Endothelial cell of umbilical vein (primary cell): ENCODE data around the gene JAG2. TPM values are rescaled to one million over a fixed set of nuclear protein-coding genes. Genes with fewer than 3 reads are reported as not detected.

Experiments used
- BruUV-seq: library from RNA; stranded (reverse); fragments of 400-500 nt; replicated peaks from 2 replicates; lab custom pipeline; 2021; lab: Mats Ljungman, UMichigan
- CTCF ChIA-PET: fragments of 300-600, 350-600 bp; sonication (Branson Sonifier 250); formaldehyde crosslinking; loops from one replicate; lab custom pipeline; 2021; ENCODE audit warnings: antibody characterized with exemption, inconsistent platforms; lab: Charles Lee
- POLR2A ChIA-PET: fragments of 300-600, 350-600 bp; sonication (Branson Sonifier 250); formaldehyde crosslinking; loops from one replicate; lab custom pipeline; 2021; ENCODE audit warnings: antibody characterized with exemption, inconsistent platforms; lab: Charles Lee
- DNase-seq: peaks from one replicate; pipeline ENCODE4 v3.0.0-alpha.2; 2011; ENCODE audit warnings: low read depth, low spot score
- FAIRE-seq: peaks from 2 replicates; lab custom pipeline; 2011; peaks lifted over from hg19 to GRCh38; lab: Jason Lieb, UNC
- H2AFZ ChIP-seq: 2 replicates; pipeline ENCODE4 v1.6.0; 2012; ENCODE audit warnings: low read depth, low read length, control low read depth, inconsistent platforms
- H3K27ac ChIP-seq: 2 replicates; pipeline ENCODE4 v1.5.1; 2011; ENCODE audit warnings: low read depth, mild to moderate bottlenecking, control low read depth, low read length, moderate library complexity; ENCODE audit not compliant: insufficient read depth
- H3K27me3 ChIP-seq, 2 experiments: 2 replicates each; pipeline versions ENCODE4 v1.6.0 to v1.6.1; 2011; ENCODE audit warnings: low read length in 2 of 2, mixed read lengths in 1 of 2; ENCODE audit not compliant: control insufficient read depth in 2 of 2, insufficient read depth in 2 of 2
- H3K36me3 ChIP-seq, 2 experiments: 2 replicates in 1 of 2; 3 replicates in 1 of 2; pipeline ENCODE4 v1.5.1; 2011; ENCODE audit warnings: low read length in 2 of 2, mild to moderate bottlenecking in 1 of 2, moderate library complexity in 1 of 2; ENCODE audit not compliant: control insufficient read depth in 2 of 2, insufficient read depth in 2 of 2; ENCODE audit errors: extremely low read depth in 1 of 2
- H3K4me1 ChIP-seq: 3 replicates; pipeline ENCODE4 v1.5.1; 2011; ENCODE audit warnings: mild to moderate bottlenecking, low read length; ENCODE audit not compliant: control insufficient read depth, insufficient read depth; ENCODE audit errors: extremely low read depth
- H3K4me2 ChIP-seq: 2 replicates; pipeline ENCODE4 v1.6.1; 2011; ENCODE audit warnings: low read length, control low read depth, mixed read lengths; ENCODE audit not compliant: insufficient read depth
- H3K4me3 ChIP-seq, 3 experiments: fragments of 200-600 bp in 1 of 3; sonication (generic), shearing (Covaris generic) in 1 of 3; replicated peaks in 1 of 3; 2 replicates each; pipeline ENCODE4 v1.5.1; 2011 to 2016; ENCODE audit warnings: control low read depth in 3 of 3, low read length in 3 of 3, mild to moderate bottlenecking in 2 of 3, inconsistent platforms in 1 of 3, low read depth in 1 of 3, moderate library complexity in 1 of 3; ENCODE audit not compliant: insufficient read depth in 1 of 3
- H3K79me2 ChIP-seq: 2 replicates; pipeline ENCODE4 v1.6.0; 2012; ENCODE audit warnings: low read length, inconsistent platforms; ENCODE audit not compliant: control insufficient read depth, insufficient read depth
- H3K9ac ChIP-seq: replicated peaks from 2 replicates; pipeline ENCODE3; 2011; ENCODE audit warnings: low read length, control low read depth; ENCODE audit not compliant: insufficient read depth; ENCODE audit errors: extremely low read depth
- H3K9me1 ChIP-seq: replicated peaks from 3 replicates; pipeline ENCODE4 v1.6.0; 2011; ENCODE audit warnings: mild to moderate bottlenecking, low read length; ENCODE audit not compliant: control insufficient read depth, insufficient read depth; ENCODE audit errors: extremely low read depth
- H3K9me3 ChIP-seq: replicated peaks from 2 replicates; pipeline ENCODE4 v1.5.1; 2012; ENCODE audit warnings: low read length, inconsistent platforms; ENCODE audit not compliant: control insufficient read depth, insufficient read depth
- H4K20me1 ChIP-seq: replicated peaks from 2 replicates; pipeline ENCODE3; 2011; ENCODE audit warnings: mild to moderate bottlenecking, low read length; ENCODE audit not compliant: control insufficient read depth, insufficient read depth; ENCODE audit errors: extremely low read depth
- FOS ChIP-seq: IDR thresholded peaks from 2 replicates; pipeline ENCODE4 v1.6.1; 2011; ENCODE audit warnings: mild to moderate bottlenecking, low read length, moderate library complexity, borderline replicate concordance; ENCODE audit not compliant: insufficient read depth
- GATA2 ChIP-seq: IDR thresholded peaks from 2 replicates; pipeline ENCODE4 v1.7.0; 2011; ENCODE audit warnings: low read depth, mild to moderate bottlenecking, moderate library complexity, mixed read lengths, low read length; ENCODE audit not compliant: insufficient read length, insufficient read depth
- JUN ChIP-seq: IDR thresholded peaks from 2 replicates; pipeline ENCODE4 v1.6.1; 2011; ENCODE audit warnings: borderline replicate concordance, low read depth; ENCODE audit not compliant: insufficient read length, insufficient read depth
- POLR2AphosphoS5 ChIP-seq: IDR thresholded peaks from 2 replicates; pipeline ENCODE4 v1.6.1; 2012; ENCODE audit warnings: low read depth, mild to moderate bottlenecking, control low read depth, low read length, moderate library complexity; ENCODE audit not compliant: insufficient read depth
- dilution Hi-C: fragments of 300-500 bp; cut with MboI; formaldehyde crosslinking; loops from one replicate; pipeline ENCODE4 v1.15.0; 2019; ENCODE audit warnings: low sequenced_read_pairs; ENCODE audit not compliant: extremely low pct_ligation_motif_present
- intact Hi-C: fragments of 100-400 bp; cut with micrococcal nuclease; formaldehyde crosslinking; loops from one replicate; pipeline ENCODE4 v1.10.0; 2022
- polyA plus RNA-seq, 4 experiments: library from polyadenylated mRNA; depleted of rRNA in 3 of 4; stranded (reverse) in 3 of 4; unstranded in 1 of 4; fragments of >200 nt; gene quantifications; 2 replicates each; pipeline versions ENCODE4 v1.2.1 to v1.2.3, GENCODE V29; 2011 to 2012; ENCODE audit warnings: missing spikeins in 1 of 4
- total RNA-seq: library from RNA; stranded (reverse); gene quantifications from 2 replicates; pipeline ENCODE4 v1.2.3, GENCODE V29; 2021
- TF ChIP-seq, protein P1 (sequence below), 2 donors: IDR thresholded peaks; 1 replicate in 1 of 2; 2 replicates in 1 of 2; pipeline ENCODE4 v1.5.1; 2011; ENCODE audit warnings: low read length in 2 of 2, mild to moderate bottlenecking in 2 of 2, moderate library complexity in 2 of 2, control low read depth in 1 of 2, inconsistent platforms in 1 of 2, low read depth in 1 of 2; ENCODE audit not compliant: insufficient read depth in 1 of 2; ENCODE audit errors: extremely low read depth in 1 of 2

Gene JAG2
- total and polyA plus RNA-seq, 2 donors (not counting 3 experiments of a cell fraction or from before 2014, with no cell fraction given), result 105 to 128 TPM

DNA sequence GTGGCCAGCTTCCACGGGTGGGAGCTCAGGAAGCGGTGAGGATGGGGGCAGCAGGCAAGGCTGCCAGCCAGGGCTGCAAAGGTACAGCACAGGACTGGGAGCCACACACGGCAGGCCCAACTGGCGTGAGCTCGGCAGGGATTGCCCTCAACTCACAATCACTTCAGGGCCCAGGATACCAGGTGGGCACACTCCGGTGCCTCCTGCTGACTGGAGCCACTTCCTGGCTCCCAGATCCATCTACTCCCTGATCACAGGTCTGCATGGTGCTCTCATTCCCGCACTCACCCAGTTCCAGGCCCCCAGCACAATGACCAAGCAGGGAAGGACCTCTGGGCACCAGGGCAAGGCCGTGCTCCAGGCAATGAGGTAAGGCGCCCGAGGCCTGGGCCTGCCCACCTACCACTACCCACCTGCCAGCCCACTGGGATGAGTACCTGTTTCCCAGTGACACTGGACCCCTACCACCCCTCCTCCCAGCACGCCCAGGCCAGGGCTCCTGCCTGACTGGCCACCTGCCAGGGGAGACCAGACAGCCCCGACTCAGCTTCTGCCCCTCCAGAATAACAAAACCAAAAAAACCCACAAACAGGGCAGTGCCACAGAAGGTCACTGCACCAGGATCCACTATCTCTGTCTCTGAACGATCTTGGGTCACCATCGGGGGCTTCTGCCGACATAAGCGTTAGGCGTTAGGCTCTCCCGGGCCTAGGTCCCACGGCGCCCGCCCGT, 1.8 kb downstream of the JAG2 start:
- Histone ChIP-seq H3K27ac (no peak overlapping the region), H2AFZ (peak overlapping the region; percentile 6), H3K4me1 (peaks cover 35% of the 10 kb centered on the region), H3K4me2 (peak overlapping the region; percentile 70), H3K9ac (peak overlapping the region; percentile 58), H3K9me3 (no peaks in the 10 kb centered on the region), H4K20me1 (no peaks in the 10 kb centered on the region), H3K4me3 (peak overlapping the region in 2 of 3 experiments; percentile 60 to 71), H3K36me3 (peaks cover 0 to 3% of the 10 kb centered on the region in 2 experiments), H3K9me1 (no peaks in the 10 kb centered on the region), H3K79me2 (peaks cover 60% of the 10 kb centered on the region), H3K27me3 (no peaks in the 10 kb centered on the region)
- intact Hi-C loops (loop anchor here (5.0 to 10.0 kb wide), 2 partner anchors 78 to 194 kb away; partner anchors contain the start of gene BTBD6), dilution Hi-C loops (no loop called here)
- no peak for FAIRE-seq
- no peak for DNase-seq
- BruUV-seq, result no TSS peak
- TF ChIP-seq POLR2AphosphoS5, result no peak
- TF ChIP-seq, protein P1, sequence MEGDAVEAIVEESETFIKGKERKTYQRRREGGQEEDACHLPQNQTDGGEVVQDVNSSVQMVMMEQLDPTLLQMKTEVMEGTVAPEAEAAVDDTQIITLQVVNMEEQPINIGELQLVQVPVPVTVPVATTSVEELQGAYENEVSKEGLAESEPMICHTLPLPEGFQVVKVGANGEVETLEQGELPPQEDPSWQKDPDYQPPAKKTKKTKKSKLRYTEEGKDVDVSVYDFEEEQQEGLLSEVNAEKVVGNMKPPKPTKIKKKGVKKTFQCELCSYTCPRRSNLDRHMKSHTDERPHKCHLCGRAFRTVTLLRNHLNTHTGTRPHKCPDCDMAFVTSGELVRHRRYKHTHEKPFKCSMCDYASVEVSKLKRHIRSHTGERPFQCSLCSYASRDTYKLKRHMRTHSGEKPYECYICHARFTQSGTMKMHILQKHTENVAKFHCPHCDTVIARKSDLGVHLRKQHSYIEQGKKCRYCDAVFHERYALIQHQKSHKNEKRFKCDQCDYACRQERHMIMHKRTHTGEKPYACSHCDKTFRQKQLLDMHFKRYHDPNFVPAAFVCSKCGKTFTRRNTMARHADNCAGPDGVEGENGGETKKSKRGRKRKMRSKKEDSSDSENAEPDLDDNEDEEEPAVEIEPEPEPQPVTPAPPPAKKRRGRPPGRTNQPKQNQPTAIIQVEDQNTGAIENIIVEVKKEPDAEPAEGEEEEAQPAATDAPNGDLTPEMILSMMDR (IDR thresholded peaks at IDR 0.05; ENCODE audit: extremely low read depth in 1 of 2, insufficient read depth in 1 of 2, low read depth in 1 of 2, low read length in 2 of 2), result no peak
- TF ChIP-seq JUN, result no peak
- no peak for TF ChIP-seq FOS
- TF ChIP-seq GATA2, result no peak
- ChIA-PET CTCF (interaction anchor here (1.1 to 1.6 kb wide), 3 partner anchors 13 to 77 kb away, joined by 3 read pairs; no protein-coding TSS in a partner anchor), POLR2A (no interaction called here)
